ENCODE results near the gene TCF25.

TCF25 gene

GRCh38 chr16:89867918-89868317 is 5.5 kb upstream of the TCF25 start:
- 0 out of 2 replicates have a peak, but pooled peaks cover 4% of the 10 kb centered on the region for H3F3A ChIP-seq (ENCODE audit: insufficient read depth)
- H3K9me2 ChIP-seq (replicated peaks; ENCODE audit: insufficient read depth, low read length) = no peaks in the 10 kb centered on the region
- H3K27me3 ChIP-seq (ENCODE audit: low read length) = no peaks in the 10 kb centered on the region
- no peak overlapping the region for H3K27ac ChIP-seq (ENCODE audit: low read depth, low read length)
- H4K20me1 ChIP-seq (ENCODE audit: low read depth, low read length) = no peaks in the 10 kb centered on the region
- H3K79me2 ChIP-seq (ENCODE audit: insufficient read depth, low read length) = no peaks in the 10 kb centered on the region
- no peak overlapping the region for H3K4me3 ChIP-seq (ENCODE audit: insufficient read depth, low read length, poor library complexity, severe bottlenecking)
- H3K9me3 ChIP-seq (ENCODE audit: insufficient read depth, low read length) = no peaks in the 10 kb centered on the region; the same call in 1 of the 2 replicates
- no peak for TF ChIP-seq CTCF (IDR thresholded peaks at IDR 0.05; ENCODE audit: insufficient read depth, low read length, poor library complexity, severe bottlenecking)
- TF ChIP-seq EZH2phosphoT487 (conservative IDR thresholded peaks at IDR 0.05; ENCODE audit: low read length) = no peak
- H3K4me2 ChIP-seq (ENCODE audit: low read depth, low read length, poor library complexity, severe bottlenecking) = no peak overlapping the region
- H3K9ac ChIP-seq (ENCODE audit: low read length) = no peak overlapping the region
- H2AFZ ChIP-seq (ENCODE audit: low read depth, low read length, severe bottlenecking) = no peak overlapping the region
- no peaks in the 10 kb centered on the region for H3K36me3 ChIP-seq (ENCODE audit: low read length)

DNA sequence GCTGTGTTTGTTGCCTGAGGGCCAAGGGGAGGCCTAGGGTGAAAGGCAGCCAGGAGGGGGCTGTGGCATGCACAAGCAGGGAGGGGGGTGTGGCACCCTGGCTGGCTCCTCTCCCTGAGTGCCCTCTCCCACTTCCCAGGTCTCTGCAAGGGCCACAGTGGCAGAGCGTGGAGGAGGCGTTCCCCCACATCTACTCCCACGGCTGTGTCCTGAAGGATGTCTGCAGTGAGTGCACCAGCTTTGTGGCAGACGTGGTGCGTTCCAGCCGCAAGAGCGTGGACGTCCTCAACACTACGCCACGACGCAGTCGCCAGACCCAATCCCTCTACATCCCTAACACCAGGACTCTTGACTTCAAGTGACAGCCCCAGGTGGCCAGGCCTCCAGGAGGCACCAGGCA is 3.5 kb upstream of the TCF25 start:
- TF ChIP-seq CTCF (IDR thresholded peaks at IDR 0.05; ENCODE audit: insufficient read depth, low read length, poor library complexity, severe bottlenecking) (no peak), EZH2phosphoT487 (conservative IDR thresholded peaks at IDR 0.05; ENCODE audit: low read length) (no peak)
- H3K9me3 ChIP-seq (ENCODE audit: insufficient read depth, low read length) = no peaks in the 10 kb centered on the region; the same call in 1 of the 2 replicates
- H3K4me3 ChIP-seq (ENCODE audit: insufficient read depth, low read length, poor library complexity, severe bottlenecking) = no peak overlapping the region
- no peak overlapping the region for H3K27ac ChIP-seq (ENCODE audit: low read depth, low read length)
- H3K4me2 ChIP-seq (ENCODE audit: low read depth, low read length, poor library complexity, severe bottlenecking) = no peak overlapping the region
- no peak overlapping the region for H2AFZ ChIP-seq (ENCODE audit: low read depth, low read length, severe bottlenecking)
- H3K79me2 ChIP-seq (ENCODE audit: insufficient read depth, low read length) = peaks cover 8% of the 10 kb centered on the region
- H3F3A ChIP-seq (ENCODE audit: insufficient read depth) = 0 out of 2 replicates have a peak, but pooled peaks cover 9% of the 10 kb centered on the region
- no peaks in the 10 kb centered on the region for H3K9me2 ChIP-seq (replicated peaks; ENCODE audit: insufficient read depth, low read length)
- H3K27me3 ChIP-seq (ENCODE audit: low read length) = no peaks in the 10 kb centered on the region
- peaks cover 6% of the 10 kb centered on the region for H4K20me1 ChIP-seq (ENCODE audit: low read depth, low read length)
- H3K9ac ChIP-seq (ENCODE audit: low read length) = no peak overlapping the region
- peaks cover 3% of the 10 kb centered on the region for H3K36me3 ChIP-seq (ENCODE audit: low read length)

DNA sequence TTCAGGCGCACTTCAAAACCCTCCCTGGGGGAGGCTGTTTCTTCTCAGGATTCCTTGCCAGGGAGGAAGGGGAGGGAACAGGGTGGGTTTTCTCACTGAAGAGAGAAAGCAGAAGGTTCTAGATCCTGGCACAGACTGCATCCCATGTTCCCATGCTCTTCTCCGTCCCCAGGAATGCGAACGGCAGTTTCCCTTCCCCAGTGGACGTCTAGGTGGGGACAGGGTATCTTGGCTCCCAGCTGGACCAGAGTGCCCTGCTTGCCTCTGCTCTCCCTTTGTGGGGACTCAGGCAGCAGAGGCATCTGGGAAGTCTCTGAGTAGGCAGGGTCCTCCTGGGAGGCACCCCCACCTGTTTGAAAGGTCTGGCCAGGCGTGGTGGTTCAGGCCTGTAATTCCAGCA is 3.0 kb upstream of the TCF25 start:
- Histone ChIP-seq H3K27ac (ENCODE audit: low read depth, low read length) (no peak overlapping the region), H3K9me2 (replicated peaks; ENCODE audit: insufficient read depth, low read length) (no peaks in the 10 kb centered on the region), H3K27me3 (ENCODE audit: low read length) (no peaks in the 10 kb centered on the region), H3K79me2 (ENCODE audit: insufficient read depth, low read length) (peaks cover 13% of the 10 kb centered on the region), H3K4me2 (ENCODE audit: low read depth, low read length, poor library complexity, severe bottlenecking) (no peak overlapping the region), H3K36me3 (ENCODE audit: low read length) (peaks cover 8% of the 10 kb centered on the region), H2AFZ (ENCODE audit: low read depth, low read length, severe bottlenecking) (no peak overlapping the region), H3K9me3 (ENCODE audit: insufficient read depth, low read length) (no peaks in the 10 kb centered on the region; the same call in 1 of the 2 replicates), H4K20me1 (ENCODE audit: low read depth, low read length) (peaks cover 6% of the 10 kb centered on the region), H3K9ac (ENCODE audit: low read length) (no peak overlapping the region), H3K4me3 (ENCODE audit: insufficient read depth, low read length, poor library complexity, severe bottlenecking) (no peak overlapping the region), H3F3A (ENCODE audit: insufficient read depth) (0 out of 2 replicates have a peak, but pooled peaks cover 9% of the 10 kb centered on the region)
- TF ChIP-seq CTCF (IDR thresholded peaks at IDR 0.05; ENCODE audit: insufficient read depth, low read length, poor library complexity, severe bottlenecking) (no peak), EZH2phosphoT487 (conservative IDR thresholded peaks at IDR 0.05; ENCODE audit: low read length) (no peak)

Measured in SU-DHL-6 (cell line).